T-helper 1 cell treated with Interleukin-12 subunit alpha and Interleukin-12 subunit beta and Interleukin-4 antibody, amounts not matched to agents 30 μg/mL and 1 μg/mL, for 36 hours (primary cell): Measurements from ENCODE around the gene AOPEP.

Experiments used
- H3K27ac Mint-ChIP-seq: one replicate; pipeline ENCODE4 v1.8.0; 2021; ENCODE audit warnings: mild to moderate bottlenecking, mixed read lengths
- H3K27me3 Mint-ChIP-seq: one replicate; pipeline ENCODE4 v1.8.0; 2021; ENCODE audit warnings: low read depth, mixed read lengths
- H3K36me3 Mint-ChIP-seq: one replicate; pipeline ENCODE4 v1.8.0; 2021; ENCODE audit warnings: low read depth, mixed read lengths
- H3K4me1 Mint-ChIP-seq: one replicate; pipeline ENCODE4 v1.8.0; 2021; ENCODE audit warnings: low read depth, mixed read lengths
- H3K4me3 Mint-ChIP-seq: one replicate; pipeline ENCODE4 v1.8.0; 2021; ENCODE audit warnings: mild to moderate bottlenecking, moderate library complexity, mixed read lengths
- H3K9me3 Mint-ChIP-seq: one replicate; pipeline ENCODE4 v1.8.0; 2021; ENCODE audit warnings: mixed read lengths

AOPEP gene

DNA sequence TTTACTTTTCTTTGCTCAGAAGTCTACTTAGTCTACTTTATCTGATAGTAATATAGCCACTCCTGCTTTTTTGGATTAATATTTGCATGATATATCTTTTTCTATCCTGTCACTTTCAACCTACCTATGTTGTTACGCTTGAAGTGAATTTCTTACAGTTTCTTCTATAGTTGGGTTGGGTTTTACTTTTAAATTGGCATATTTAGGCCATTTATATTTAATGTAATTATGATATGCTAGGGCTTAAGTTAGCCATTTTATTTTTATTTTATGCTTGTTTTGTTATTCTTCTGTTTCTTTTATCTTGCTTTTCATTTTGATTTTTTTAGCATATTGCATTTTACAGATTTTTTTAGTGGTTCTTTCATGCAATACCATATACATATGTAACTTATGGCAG lies 164.7 kb downstream of the AOPEP start:
- H3K9me3 Mint-ChIP-seq = peaks cover 22% of the 10 kb centered on the region
- H3K4me1 Mint-ChIP-seq = peaks cover 9% of the 10 kb centered on the region

DNA sequence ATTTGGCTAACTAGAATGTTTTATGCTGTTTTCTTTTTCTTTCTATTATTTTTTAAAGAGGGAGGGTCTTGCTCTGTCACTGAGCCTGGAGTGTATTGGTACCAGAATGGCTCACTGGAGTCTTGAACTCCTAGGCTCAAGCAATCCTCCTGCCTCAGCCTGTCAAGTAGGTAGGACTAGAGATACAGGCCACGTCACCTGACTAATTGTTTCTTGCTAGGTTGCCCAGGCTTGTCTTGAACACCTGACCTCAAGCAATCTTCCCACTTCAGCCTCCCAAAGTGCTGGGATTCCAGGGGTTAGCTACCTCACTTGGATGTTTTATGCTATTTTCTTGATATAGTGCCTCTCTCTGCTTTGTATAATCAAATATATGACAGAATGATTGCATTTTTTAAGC lies 166.2 kb downstream of the AOPEP start:
- peaks cover 16% of the 10 kb centered on the region for H3K36me3 Mint-ChIP-seq
- H3K27ac Mint-ChIP-seq = no peak overlapping the region
- H3K4me3 Mint-ChIP-seq = no peak overlapping the region
- H3K9me3 Mint-ChIP-seq = peaks cover 22% of the 10 kb centered on the region
- H3K27me3 Mint-ChIP-seq = no peaks in the 10 kb centered on the region
- H3K4me1 Mint-ChIP-seq = peaks cover 13% of the 10 kb centered on the region

More for the DNA sequence above, 164.7 kb downstream of the AOPEP start:
- Mint-ChIP-seq H3K36me3 (peaks cover 16% of the 10 kb centered on the region), H3K4me3 (no peak overlapping the region), H3K27me3 (no peaks in the 10 kb centered on the region), H3K27ac (no peak overlapping the region)

DNA sequence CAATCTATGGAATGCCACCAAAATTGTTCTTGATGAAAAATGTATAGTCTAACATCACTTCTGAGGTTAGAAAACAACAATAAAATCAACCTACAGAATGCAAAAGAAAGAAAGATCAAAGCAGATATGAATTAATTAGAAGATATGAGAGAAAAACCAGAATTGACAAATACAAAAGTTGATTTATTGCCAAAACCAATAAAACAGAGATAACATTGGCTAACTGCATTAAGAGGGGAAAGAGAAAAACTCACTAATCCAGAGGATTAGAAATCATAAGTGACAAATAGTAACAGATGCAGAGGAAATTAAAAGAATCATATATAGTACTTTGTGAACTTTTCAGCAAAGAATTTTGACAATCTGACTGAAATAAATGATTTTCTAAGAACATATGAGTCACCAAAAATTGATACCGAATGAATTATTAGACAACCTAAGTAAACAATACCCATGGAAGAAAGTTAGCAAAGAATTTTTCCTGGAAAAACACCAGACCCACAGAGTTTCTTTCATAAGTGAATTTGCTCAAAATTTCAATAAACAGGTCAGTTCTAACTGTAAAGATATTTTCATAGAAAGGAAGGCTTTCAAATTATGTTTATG lies 167.7 kb downstream of the AOPEP start:
- Mint-ChIP-seq H3K36me3 (peaks cover 13% of the 10 kb centered on the region), H3K27me3 (no peaks in the 10 kb centered on the region), H3K4me3 (no peak overlapping the region), H3K27ac (no peak overlapping the region), H3K4me1 (peaks cover 13% of the 10 kb centered on the region), H3K9me3 (peaks cover 22% of the 10 kb centered on the region)

DNA sequence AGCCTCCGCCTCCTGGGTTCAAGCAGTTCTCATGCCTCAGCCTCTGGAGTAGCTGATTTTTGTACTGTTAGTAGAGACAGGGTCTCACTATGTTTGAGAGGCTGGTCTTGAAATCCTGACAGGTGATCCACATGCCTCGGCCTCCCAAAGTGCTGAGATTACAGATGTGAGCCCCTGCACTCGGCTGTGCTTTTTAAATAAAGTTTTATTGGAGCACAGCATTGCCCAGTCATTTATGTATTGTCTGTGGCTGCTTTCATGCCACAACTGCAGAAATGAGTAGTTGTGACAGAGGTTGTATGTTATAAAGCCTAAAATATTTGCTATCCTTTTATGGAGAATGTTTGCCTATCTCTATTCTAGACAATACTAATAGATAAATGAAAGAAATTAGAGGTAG lies 169.2 kb downstream of the AOPEP start:
- Mint-ChIP-seq H3K27me3 (no peaks in the 10 kb centered on the region), H3K27ac (no peak overlapping the region), H3K9me3 (peaks cover 18% of the 10 kb centered on the region), H3K4me3 (no peak overlapping the region), H3K4me1 (peaks cover 17% of the 10 kb centered on the region), H3K36me3 (peaks cover 9% of the 10 kb centered on the region)

DNA sequence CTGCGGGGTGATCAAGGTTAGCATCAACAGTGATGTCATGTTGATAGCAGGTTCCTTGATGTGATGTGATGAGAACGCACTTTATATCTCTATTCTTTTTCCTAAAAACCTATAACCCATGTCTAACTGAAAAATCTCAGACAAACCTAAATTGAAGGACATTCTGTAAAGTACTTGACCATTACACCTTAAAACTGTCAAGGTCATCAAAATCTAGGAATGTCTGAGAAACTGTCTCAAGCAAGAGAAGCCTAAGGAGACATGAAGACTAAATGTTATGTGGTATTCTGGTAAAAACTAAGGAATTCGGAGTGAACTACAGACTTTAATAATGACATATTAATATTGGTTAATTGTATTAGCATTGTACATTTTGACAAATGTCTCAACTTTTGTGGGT lies 170.0 kb downstream of the AOPEP start:
- Mint-ChIP-seq H3K36me3 (peaks cover 6% of the 10 kb centered on the region), H3K4me3 (no peak overlapping the region), H3K27me3 (no peaks in the 10 kb centered on the region), H3K4me1 (peaks cover 20% of the 10 kb centered on the region), H3K9me3 (peaks cover 9% of the 10 kb centered on the region), H3K27ac (no peak overlapping the region)

DNA sequence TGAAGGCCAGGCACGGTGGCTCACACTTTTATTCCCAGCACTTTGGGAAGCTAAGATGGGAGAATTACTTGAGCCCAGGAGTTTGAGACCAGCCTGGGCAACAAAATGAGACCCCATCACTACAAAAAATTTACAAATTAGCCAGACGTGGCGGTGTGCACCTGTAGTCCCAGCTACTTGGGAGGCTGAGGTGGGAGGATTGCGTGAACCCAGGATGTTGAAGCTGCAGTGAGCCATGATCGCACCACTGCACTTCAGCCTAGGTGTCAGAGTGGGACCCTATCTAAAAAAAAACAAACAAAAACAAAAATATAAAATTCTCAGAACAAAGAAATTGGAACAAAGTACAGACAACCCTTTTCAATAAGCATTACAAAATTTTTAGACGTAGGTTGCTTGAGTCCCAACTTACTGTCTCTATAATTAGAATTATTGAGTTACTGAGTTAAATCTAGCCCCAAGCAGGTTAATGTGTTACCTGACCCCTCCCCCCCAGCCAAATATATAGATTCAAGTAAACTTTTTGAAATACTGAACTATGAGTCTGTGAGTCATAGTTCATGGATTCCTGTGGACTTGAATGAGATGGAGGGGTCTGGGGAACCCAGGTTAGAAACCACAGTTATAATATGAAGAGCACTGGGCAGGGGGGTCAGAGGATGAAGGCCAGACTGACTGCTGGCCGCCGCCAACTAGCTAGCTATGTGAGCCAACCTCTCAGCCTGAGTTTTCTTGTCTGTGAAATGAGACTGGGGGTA lies 173.1 kb downstream of the AOPEP start:
- H3K36me3 Mint-ChIP-seq = no peaks in the 10 kb centered on the region
- peak overlapping the region; percentile 84 for H3K27ac Mint-ChIP-seq
- no peak overlapping the region for H3K4me3 Mint-ChIP-seq
- H3K27me3 Mint-ChIP-seq = no peaks in the 10 kb centered on the region
- H3K9me3 Mint-ChIP-seq = no peaks in the 10 kb centered on the region
- H3K4me1 Mint-ChIP-seq = peaks cover 22% of the 10 kb centered on the region

DNA sequence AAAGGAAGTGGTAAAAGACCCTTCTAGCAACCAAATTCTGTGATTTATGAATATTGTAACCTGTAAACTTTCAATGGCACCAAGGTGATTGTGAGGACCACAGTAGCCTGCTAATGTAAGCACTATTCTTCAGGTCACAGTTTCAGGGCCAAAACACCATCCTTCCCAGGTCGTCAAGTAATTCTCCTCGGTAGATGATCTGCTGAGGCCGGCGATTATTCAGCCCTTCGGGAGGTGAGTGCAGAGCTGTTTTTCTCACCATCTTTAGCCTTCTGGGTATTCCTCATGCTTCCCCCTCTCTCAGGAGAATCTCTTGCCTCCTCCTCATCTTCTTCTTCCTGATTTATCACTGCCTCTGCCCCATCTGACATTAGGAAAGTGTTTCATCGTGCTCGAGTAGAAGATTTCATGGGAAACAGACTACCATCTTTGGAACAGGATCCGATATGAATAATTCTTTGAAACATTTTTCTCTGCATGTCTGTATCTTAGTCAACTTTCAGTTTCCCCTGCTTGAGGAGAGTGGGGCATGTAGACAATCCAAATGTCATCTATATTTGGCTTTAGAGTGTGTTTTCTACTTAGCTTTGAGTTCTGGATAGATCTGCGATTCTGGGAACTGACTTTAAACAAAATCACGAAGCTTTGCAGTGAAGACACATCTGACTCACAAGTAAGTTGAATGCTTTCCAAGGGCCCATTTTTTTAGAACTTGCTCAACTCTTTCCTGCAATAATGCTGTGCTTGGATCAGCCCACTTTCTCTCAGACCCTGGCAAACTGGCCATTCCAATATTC lies 173.9 kb downstream of the AOPEP start:
- H3K27ac Mint-ChIP-seq = peak overlapping the region; percentile 84
- peaks cover 21% of the 10 kb centered on the region for H3K4me1 Mint-ChIP-seq
- no peaks in the 10 kb centered on the region for H3K36me3 Mint-ChIP-seq
- H3K4me3 Mint-ChIP-seq = peak overlapping the region; percentile 11
- no peaks in the 10 kb centered on the region for H3K27me3 Mint-ChIP-seq
- H3K9me3 Mint-ChIP-seq = no peaks in the 10 kb centered on the region

DNA sequence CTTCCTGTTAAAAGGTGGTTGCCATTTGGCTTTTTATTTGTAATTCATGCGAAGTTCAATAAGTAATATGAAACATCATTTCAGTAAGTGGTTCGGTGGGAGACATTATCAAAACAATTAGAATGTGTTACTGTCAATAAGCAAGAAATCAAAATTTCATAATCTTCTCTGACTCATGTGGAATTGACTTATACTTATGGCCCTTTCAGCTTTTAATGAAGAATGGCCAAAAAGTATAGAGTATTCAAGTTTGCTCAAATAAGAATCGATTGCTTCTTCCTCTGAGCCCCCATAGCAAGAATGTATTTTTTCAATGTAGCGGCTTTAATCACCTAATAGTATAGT lies 174.5 kb downstream of the AOPEP start:
- peak overlapping the region; percentile 11 for H3K4me3 Mint-ChIP-seq
- H3K27ac Mint-ChIP-seq = peak overlapping the region; percentile 84
- H3K27me3 Mint-ChIP-seq = no peaks in the 10 kb centered on the region
- peaks cover 18% of the 10 kb centered on the region for H3K4me1 Mint-ChIP-seq
- H3K36me3 Mint-ChIP-seq = no peaks in the 10 kb centered on the region
- no peaks in the 10 kb centered on the region for H3K9me3 Mint-ChIP-seq

DNA sequence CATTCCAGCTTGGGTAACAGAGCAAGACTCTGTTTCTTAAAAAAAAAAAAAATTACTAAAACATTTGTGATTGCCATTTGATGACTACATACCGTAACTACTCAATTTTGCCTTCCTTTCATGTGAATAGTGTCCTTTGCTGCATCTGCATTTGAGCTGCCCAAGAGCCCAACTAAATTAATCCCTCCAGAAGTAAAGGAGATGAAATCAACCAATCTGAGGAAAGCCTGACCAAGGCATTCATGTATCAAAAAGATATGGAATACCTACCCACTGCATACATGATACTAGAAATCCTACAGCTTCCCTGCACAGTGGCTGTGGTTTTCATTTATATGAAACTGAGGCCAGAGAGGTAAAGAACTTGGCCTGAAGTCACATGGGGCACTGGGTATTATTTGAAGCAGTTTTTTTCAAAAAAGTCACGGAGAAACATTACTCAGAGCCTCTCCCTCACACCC lies 177.5 kb downstream of the AOPEP start:
- H3K4me1 Mint-ChIP-seq = peaks cover 13% of the 10 kb centered on the region
- no peaks in the 10 kb centered on the region for H3K36me3 Mint-ChIP-seq
- peak overlapping the region; percentile 49 for H3K27ac Mint-ChIP-seq
- no peaks in the 10 kb centered on the region for H3K27me3 Mint-ChIP-seq
- H3K9me3 Mint-ChIP-seq = no peaks in the 10 kb centered on the region
- no peak overlapping the region for H3K4me3 Mint-ChIP-seq

DNA sequence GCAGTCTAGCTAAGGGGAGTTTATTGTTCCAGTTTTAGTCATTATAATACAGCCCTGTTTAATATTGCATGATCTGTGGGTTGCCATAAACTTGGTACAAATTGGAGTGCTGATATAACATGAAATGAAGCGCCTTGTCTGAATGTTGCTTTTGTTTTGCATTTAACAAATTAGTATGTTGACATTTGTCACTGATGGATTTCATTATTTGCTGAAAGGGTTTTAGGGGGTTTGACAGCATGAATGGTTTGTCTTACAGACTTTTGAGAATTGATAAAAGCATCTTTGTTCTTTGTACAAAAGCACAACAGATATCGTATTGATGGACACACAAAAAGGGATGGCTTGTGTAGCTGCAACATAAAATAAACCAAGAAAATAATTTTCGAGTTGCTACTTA lies 178.3 kb downstream of the AOPEP start:
- no peaks in the 10 kb centered on the region for H3K27me3 Mint-ChIP-seq
- no peaks in the 10 kb centered on the region for H3K9me3 Mint-ChIP-seq
- H3K4me3 Mint-ChIP-seq = no peak overlapping the region
- no peak overlapping the region for H3K27ac Mint-ChIP-seq
- peaks cover 13% of the 10 kb centered on the region for H3K4me1 Mint-ChIP-seq
- H3K36me3 Mint-ChIP-seq = no peaks in the 10 kb centered on the region

DNA sequence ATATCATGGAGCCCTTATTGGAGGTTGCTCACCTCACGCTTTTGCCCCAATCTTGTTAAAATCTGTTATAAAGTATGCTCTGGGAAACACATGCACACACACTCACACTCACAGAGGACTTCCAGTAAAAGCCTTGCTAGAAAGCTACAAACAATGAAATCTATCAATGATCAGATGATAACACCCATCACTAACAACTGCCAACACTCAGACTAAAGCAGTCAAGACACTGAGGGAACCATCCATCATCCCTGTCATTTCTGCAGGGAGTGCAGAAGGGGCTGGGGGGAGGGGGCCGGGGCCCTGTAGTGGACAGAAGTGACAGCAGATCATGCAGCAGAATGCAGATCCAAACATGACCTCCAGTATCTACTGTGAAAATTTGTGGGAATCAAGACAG lies 179.1 kb downstream of the AOPEP start:
- Mint-ChIP-seq H3K27ac (no peak overlapping the region), H3K27me3 (no peaks in the 10 kb centered on the region), H3K9me3 (no peaks in the 10 kb centered on the region), H3K4me3 (no peak overlapping the region), H3K4me1 (peaks cover 9% of the 10 kb centered on the region), H3K36me3 (no peaks in the 10 kb centered on the region)

DNA sequence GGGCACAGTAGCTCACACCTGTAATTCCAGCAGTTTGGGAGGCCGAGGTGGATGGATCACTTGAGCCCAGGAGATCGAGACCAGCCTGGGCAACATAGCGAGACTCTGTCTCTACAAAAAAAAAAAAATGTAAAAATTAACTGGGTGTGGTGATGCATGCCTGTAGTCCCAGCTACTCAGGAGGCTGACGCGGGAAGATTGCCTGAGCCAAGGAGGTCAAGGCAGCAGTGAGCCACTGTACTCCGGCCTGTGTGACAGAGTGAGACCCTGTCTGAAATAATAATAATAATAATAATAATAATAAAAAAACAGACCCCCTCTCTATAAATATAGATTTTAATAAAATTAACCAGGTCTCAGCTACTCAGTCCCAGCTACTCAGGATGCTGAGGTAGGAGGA lies 179.7 kb downstream of the AOPEP start:
- Mint-ChIP-seq H3K4me1 (peaks cover 6% of the 10 kb centered on the region), H3K36me3 (no peaks in the 10 kb centered on the region), H3K27me3 (no peaks in the 10 kb centered on the region), H3K9me3 (no peaks in the 10 kb centered on the region), H3K4me3 (no peak overlapping the region), H3K27ac (no peak overlapping the region)

DNA sequence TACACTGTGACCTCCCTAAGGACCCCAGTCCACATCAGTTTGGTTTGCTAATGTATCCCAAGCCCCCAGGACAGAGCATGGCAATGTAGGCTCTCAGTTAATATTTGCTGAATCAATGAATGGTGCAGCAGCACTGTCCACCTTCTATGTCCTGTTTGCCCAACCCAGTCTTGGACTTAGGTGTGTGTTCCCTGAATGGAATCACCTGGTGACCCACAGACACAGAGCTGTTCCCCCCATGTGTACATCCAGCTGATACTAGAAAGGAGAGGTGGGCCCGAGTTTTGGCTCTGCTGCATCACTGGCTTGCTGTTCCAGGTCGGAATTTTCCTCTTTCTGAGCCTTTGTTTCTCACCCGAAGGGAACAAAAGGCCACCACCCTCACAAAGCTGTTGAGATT lies 180.2 kb downstream of the AOPEP start:
- H3K9me3 Mint-ChIP-seq = no peaks in the 10 kb centered on the region
- peaks cover 6% of the 10 kb centered on the region for H3K4me1 Mint-ChIP-seq
- H3K36me3 Mint-ChIP-seq = no peaks in the 10 kb centered on the region
- no peak overlapping the region for H3K4me3 Mint-ChIP-seq
- H3K27ac Mint-ChIP-seq = no peak overlapping the region
- H3K27me3 Mint-ChIP-seq = no peaks in the 10 kb centered on the region

DNA sequence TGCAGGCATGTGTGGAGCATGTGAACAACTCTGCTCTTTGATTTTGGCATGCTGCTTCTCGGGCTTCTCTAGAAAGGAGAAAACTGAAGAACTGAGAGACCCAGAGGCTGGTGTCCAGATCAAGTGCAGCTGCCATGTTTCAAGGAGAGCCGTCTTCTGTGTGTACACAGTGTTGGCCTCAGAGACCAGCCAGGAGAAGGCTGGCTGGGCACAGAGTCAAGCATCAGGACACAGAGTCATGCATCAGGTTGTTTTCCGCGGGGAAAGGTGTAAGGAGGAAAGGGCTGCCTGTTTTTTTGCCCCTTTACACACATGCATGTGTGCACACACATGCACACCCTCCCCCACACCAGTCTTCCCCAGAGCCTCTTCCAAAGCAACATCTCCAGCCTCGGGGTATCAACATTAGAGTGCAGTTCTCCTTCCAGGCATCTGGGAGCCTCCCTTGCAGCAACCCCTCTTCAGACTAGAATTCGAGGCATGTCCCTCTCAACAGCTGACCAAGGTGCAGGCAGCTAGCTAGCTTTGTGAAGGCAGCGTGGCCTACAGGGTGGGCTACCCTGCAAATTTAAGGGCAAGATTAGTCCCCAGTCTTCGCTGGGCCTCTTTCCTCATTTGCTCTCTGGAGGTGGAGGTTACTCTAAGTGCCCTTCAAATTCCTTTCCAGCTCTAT lies 180.9 kb downstream of the AOPEP start:
- no peak overlapping the region for H3K27ac Mint-ChIP-seq
- H3K4me1 Mint-ChIP-seq = peaks cover 2% of the 10 kb centered on the region
- H3K27me3 Mint-ChIP-seq = no peaks in the 10 kb centered on the region
- H3K9me3 Mint-ChIP-seq = no peaks in the 10 kb centered on the region
- H3K4me3 Mint-ChIP-seq = no peak overlapping the region
- no peaks in the 10 kb centered on the region for H3K36me3 Mint-ChIP-seq
